Endothelial cell of umbilical vein (primary cell): ENCODE results near the gene HSH2D.

Experiments
- EZH2 ChIP-seq: IDR thresholded peaks from 2 replicates; pipeline ENCODE4 v1.6.1; 2012; ENCODE audit warnings: borderline replicate concordance, low read depth, mild to moderate bottlenecking, moderate library complexity, low read length, inconsistent platforms; ENCODE audit not compliant: severe bottlenecking
- FOS ChIP-seq: IDR thresholded peaks from 2 replicates; pipeline ENCODE4 v1.6.1; 2011; ENCODE audit warnings: mild to moderate bottlenecking, low read length, moderate library complexity, borderline replicate concordance; ENCODE audit not compliant: insufficient read depth
- GATA2 ChIP-seq: IDR thresholded peaks from 2 replicates; pipeline ENCODE4 v1.7.0; 2011; ENCODE audit warnings: low read depth, mild to moderate bottlenecking, moderate library complexity, mixed read lengths, low read length; ENCODE audit not compliant: insufficient read length, insufficient read depth
- JUN ChIP-seq: IDR thresholded peaks from 2 replicates; pipeline ENCODE4 v1.6.1; 2011; ENCODE audit warnings: borderline replicate concordance, low read depth; ENCODE audit not compliant: insufficient read length, insufficient read depth
- POLR2A ChIP-seq: IDR thresholded peaks from 2 replicates; pipeline ENCODE4 v1.6.1; 2012; ENCODE audit warnings: low read depth, mild to moderate bottlenecking, control low read depth, low read length
- POLR2AphosphoS5 ChIP-seq: IDR thresholded peaks from 2 replicates; pipeline ENCODE4 v1.6.1; 2012; ENCODE audit warnings: low read depth, mild to moderate bottlenecking, control low read depth, low read length, moderate library complexity; ENCODE audit not compliant: insufficient read depth
- TF ChIP-seq, protein P1 (sequence below), 2 donors: IDR thresholded peaks; 1 replicate in 1 of 2; 2 replicates in 1 of 2; pipeline ENCODE4 v1.5.1; 2011; ENCODE audit warnings: low read length in 2 of 2, mild to moderate bottlenecking in 2 of 2, moderate library complexity in 2 of 2, control low read depth in 1 of 2, inconsistent platforms in 1 of 2, low read depth in 1 of 2; ENCODE audit not compliant: insufficient read depth in 1 of 2; ENCODE audit errors: extremely low read depth in 1 of 2
- TF ChIP-seq, protein P2 (sequence below): IDR thresholded peaks from 2 replicates; pipeline ENCODE4 v1.6.1; 2011; ENCODE audit not compliant: insufficient read depth, insufficient read length

DNA sequence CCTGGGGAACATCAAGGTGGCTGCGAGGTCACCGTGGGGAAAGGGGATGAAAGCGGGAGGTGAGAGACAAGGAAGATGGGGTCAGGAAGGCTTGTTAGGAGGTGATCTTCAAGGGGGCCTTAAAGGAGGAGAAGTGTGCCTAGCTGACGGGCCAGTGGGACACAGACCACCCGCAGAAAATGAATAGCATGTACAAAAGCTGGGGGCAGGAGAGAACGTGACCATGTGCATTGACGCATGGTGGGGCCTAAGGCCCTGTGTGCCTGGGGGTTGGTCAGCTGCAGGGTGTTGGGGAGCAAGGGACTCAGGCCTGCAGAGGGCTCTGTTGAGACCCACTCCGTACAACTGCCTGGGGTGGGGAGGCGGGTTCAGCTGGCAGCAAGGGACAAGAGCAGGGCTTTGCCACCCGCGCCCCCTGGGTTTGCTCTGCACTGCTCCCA is 25.9 kb upstream of the HSH2D start:
- TF ChIP-seq EZH2 (no peak), POLR2AphosphoS5 (no peak), GATA2 (no peak), FOS (no peak), POLR2A (no peak), JUN (no peak)
- TF ChIP-seq, protein P1, sequence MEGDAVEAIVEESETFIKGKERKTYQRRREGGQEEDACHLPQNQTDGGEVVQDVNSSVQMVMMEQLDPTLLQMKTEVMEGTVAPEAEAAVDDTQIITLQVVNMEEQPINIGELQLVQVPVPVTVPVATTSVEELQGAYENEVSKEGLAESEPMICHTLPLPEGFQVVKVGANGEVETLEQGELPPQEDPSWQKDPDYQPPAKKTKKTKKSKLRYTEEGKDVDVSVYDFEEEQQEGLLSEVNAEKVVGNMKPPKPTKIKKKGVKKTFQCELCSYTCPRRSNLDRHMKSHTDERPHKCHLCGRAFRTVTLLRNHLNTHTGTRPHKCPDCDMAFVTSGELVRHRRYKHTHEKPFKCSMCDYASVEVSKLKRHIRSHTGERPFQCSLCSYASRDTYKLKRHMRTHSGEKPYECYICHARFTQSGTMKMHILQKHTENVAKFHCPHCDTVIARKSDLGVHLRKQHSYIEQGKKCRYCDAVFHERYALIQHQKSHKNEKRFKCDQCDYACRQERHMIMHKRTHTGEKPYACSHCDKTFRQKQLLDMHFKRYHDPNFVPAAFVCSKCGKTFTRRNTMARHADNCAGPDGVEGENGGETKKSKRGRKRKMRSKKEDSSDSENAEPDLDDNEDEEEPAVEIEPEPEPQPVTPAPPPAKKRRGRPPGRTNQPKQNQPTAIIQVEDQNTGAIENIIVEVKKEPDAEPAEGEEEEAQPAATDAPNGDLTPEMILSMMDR (IDR thresholded peaks at IDR 0.05; ENCODE audit: extremely low read depth in 1 of 2, insufficient read depth in 1 of 2, low read depth in 1 of 2, low read length in 2 of 2), result no peak
- TF ChIP-seq, protein P2, sequence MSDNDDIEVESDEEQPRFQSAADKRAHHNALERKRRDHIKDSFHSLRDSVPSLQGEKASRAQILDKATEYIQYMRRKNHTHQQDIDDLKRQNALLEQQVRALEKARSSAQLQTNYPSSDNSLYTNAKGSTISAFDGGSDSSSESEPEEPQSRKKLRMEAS, result no peak
